NCI-H1417 (cell line): ENCODE measurements around the gene AGER.
"Not testable (repeated sequence)": the region's sequence is repeated elsewhere in the genome, so short reads cannot be mapped to it uniquely, and the experiment has no call there.

ENCODE experiments used
- DNase-seq, 3 experiments: peaks; one replicate each; lab custom pipeline; 2025; lab: John Stamatoyannopoulos, UW

The AGER gene

DNA sequence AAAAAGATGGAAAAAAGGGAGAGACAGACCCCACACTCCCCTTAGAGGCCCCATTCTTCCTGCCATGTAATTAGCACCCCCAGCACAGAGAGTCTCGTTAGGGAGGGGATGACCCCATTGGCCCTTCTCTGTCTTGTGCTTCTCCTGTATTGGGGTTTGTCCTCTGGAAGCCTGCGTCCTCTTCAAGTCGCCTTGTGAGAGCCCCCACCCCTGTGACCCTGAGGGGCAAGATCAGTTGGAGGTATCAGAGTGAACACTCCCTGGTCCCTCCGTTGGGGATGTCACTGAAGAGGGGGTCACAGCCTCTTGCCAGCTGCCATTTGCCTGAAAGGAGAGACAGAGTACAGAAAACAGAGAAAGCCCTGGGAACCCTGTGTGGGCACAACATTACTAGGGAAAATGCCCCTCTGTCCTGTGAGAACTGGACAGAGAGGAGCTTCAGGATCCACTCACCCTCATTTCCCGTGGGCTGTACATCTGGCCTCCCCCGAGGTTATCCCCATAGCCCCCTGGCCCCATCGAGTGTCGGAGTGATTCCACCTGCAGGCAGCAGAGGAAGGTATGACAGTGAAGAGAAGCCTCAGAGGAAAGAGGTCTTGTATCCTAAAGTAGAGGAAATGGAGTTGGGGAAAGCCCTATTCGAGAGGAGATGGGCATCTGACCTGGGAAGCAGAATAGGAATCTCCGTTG is 2.2 kb upstream of the AGER start:
- DNase-seq: not testable (repeated sequence)

DNA sequence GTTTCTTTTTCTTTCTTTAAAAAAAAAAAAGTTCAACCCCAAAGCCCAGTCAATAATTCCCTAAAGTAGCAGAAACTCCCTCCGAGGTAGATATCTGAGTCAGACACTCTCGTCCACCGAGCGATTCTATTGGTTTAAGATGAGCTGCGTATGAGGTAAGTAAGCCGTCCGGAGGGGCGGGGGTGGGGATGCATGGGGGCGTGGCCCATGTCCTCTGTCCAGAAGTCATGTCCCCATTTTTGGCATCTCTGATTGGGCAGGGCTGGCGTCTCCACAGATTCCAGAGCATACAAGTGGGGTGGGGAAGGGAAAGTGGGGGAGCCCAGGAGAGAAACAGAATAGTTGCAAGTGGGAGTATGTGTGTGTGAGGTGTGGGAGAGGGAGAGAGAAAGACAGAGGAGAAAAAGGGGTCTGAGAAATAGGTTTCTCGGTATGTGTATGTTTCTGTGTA is 1.7 kb upstream of the AGER start:
- DNase-seq: not testable (repeated sequence)

DNA sequence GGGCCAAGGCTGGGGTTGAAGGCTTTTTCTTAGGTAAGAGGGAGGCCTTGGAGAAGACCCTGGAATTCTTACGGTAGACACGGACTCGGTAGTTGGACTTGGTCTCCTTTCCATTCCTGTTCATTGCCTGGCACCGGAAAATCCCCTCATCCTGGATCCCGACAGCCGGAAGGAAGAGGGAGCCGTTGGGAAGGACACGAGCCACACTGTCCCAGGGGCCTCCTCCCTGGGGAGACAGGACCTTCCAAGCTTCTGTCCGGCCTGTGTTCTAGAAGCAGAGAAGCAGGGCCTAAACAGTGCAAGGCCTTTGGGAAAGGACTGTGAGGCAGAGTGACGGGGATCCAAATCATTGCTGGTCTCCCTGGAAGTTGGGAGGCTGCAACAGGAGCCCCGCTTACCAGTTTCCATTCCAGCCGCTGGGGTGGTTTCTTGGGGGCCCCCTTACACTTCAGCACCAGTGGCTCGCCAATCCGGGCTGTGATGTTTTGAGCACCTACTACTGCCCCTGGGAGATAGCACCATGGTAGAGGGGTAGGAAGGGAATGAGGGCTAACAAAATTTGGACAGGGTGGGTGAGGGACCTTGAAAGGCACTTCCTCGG is 470 bp downstream of the AGER start:
- DNase-seq: no peak

DNA sequence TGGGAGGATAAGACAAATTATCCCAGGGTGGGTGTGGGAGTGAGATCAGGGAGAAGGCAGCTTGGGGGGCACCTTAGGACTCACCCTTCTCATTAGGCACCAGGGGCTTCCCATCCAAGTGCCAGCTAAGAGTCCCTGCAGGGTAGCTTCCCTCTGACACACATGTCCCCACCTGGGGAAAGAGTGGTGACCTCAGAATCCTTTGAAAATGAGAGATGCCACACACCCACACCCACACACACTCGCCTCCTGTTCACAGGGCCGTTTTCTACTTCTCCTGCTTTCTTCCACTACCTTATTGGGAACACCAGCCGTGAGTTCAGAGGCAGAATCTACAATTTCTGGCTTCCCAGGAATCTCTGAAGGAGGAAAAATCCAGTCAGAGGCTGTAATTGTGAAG is 1.0 kb downstream of the AGER start:
- DNase-seq: no peak

DNA sequence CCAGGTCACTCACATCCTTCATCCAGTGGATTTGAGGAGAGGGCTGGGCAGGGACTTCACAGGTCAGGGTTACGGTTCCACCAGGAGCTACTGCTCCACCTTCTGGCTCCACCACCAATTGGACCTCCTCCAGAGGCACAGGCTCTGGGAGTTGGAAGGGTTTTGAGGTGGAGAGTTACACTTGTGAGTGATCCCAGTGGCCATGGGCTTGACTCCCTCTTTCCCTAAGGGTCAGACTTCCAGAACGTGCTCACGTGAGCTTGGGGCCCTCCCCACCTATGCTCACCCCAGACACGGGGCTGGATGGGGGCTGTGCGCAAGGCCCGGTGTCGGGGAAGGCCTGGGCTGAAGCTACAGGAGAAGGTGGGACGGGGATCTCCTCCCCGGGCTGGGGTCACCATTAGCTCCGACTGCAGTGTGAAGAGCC is 1.5 kb downstream of the AGER start:
- DNase-seq: no peak

DNA sequence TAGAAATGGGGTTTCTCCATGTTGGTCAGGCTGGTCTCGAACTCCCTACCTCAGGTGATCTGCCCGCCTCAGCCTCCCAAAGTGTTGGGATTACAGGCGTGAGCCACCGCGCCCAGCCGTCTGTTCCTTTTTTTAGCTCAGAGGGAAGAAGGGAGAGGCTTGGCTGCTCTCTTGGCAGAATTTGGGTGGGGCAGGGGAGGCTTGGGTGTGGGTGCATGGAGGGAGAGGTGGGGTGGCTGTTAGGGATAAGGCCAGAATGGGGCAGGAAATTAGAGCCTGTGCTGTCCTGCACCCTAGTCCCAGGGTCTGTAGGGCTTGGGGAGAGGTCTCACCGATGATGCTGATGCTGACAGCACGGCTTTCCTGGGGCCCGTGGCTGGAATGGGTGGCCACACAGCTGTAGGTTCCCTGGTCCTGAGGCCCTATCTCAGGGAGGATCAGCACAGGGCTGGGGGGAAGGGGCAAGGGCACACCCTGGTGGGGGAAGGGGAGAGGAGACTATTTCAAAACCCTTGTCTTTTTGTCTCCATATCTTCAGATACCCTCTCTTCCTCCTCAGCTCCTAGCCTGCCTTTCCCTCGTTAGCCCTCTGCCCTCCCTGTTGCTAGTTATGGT is 2.0 kb downstream of the AGER start:
- no peak for DNase-seq

DNA sequence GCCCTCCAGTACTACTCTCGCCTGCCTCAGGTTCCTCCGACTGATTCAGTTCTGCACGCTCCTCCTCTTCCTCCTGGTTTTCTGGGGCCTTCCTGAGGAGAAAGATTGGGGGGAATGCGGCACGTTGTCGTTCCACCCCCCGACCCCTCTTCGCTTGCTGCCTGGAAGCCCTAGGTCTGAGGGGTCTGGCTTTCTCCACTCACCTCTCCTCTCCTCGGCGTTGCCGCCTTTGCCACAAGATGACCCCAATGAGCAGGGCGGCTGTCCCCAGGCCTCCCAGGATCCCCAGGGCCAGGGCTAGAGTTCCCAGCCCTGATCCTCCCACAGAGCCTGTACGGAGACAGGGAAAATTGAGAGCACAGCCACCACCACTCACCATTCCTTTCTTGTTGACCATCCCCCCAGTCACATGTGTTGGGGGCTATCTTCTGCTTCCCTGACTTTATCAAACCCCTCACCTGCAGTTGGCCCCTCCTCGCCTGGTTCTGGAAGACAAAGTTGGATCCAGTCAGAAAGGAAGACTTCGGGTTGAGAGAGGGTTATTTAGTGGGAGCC is 2.8 kb downstream of the AGER start:
- DNase-seq: no peak

DNA sequence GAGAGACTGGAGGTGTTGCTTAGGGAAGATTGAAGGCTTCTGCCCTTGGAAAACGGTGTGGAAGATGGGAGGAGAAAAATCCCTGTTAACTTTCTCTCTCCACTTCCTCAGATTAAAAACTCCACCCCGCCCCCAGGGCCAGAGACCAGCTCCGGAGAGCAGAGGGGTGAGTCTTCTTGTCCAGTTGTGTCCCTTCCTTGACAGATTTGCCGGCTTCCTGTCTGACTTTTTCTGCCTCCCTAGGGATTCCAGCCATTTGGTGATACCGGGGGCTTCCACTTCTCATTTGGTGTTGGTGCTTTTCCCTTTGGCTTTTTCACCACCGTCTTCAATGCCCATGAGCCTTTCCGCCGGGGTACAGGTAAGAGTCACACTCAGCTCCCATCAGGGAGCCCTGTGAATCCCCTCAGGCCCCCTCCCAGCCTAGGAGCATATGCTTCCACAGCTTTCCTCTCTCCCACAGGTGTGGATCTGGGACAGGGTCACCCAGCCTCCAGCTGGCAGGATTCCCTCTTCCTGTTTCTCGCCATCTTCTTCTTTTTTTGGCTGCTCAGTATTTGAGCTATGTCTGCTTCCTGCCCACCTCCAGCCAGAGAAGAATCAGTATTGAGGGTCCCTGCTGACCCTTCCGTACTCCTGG is 4.2 kb downstream of the AGER start:
- DNase-seq: no peak

DNA sequence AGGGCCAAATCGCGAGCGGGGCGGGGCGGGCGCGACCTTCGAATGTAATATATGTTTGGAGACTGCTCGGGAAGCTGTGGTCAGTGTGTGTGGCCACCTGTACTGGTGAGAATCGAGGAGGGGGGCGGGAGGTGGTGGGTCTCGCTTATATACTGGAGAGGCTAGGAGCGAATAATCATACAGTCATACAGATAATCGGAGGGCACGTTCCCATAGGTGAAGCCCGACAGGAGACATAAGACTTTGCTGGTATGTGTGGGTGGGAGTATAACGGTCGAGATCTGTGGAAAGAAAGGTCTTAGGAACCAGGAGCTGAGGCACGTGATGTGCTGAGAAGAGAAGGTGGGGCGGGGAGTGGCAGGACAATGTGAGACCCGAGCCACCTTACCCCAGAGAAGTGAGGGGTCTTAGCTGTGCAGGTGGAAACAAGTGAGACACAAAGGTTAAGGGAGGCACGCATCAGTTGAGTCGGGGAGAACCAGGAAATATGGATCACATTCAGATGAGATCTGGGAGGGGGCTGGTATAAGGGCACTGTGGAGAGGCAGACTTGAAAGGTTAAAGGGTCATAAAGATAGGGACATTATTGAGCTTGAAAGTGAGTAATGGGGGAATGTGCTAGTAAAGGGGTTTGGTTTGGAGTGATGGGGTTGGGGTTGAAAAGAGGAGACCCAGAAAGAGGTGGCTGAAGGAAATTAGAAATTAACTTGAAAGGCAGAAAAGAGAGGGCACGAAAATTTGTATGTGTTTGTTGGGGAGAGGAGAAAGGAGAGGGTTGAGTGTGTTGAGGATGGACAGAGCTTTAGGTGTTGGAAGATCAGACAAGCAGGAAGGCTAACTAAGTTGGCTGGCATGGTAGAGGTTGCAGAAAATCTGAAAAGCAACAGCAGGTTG is 5.3 kb downstream of the AGER start:
- DNase-seq: no peak

DNA sequence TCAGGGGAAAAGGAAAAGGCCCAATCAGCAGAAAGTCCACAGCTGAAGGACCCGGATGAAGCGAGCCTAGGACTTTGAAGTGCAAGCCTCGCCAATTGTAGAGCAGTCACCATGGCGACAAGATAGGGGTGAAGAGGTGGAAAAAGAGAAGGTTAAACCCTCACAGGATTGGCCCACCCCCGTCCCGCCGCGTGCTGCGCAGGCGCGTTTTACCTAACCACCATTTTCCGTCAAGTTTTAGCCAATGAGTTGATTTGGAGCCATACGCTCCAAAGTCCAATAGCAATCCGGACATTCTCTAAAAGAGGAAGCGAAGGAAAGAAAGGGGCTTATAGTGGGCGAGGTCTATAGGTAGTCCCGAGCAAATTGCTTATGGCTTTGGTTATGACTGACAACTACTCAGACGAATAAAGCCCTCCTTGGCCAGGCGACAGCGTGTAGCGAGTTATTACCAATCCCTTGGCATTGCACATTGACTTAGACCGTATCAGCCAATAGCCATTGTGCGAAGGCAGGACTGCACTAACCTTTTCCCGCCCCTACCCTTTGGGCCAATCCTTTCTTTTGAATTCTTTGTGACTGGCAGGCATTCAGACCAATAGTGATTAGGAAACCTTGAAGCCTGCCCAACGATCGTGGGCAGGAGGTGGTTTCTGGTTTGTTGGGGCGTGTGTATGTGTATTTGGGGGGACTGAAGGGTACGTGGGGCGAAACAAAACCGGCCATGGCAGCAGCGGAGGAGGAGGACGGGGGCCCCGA is 6.1 kb downstream of the AGER start, which contains the start of gene RNF5:
TSS of gene RNF5 (plus strand) at position 618 of the 759 bp plus-strand sequence. CDS start at position 725, 107 bp downstream.
- DNase-seq: peak; percentile 98 to 100 (median 98)

DNA sequence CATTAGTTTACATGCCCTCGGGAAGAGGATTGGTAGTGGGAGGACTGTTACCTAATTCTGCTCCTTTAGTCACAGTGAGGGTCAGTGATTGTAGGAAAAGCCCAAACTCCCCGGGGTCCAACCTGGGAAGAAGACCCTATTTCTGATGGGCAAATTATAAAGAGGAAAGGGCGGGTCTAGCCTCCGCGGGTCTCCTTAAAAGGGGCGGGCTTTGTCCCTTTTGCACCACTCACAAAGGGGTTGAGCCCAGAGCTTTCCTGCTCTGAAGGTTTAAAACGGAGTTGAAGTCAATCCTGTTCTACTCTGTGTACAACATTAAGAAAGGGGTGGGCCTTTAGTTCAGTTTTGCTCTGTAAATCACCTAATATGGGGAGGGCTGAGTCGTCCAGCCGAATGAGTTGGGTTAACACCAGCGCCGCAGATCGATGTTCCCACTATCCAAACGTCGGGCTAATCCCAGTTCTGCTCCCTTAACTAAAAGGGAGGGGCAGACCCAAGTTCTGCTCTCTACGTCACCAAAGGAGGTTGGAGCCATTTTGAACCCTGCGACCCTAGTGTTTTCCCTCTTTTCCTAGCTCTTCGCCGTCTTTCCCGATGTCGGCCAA is 6.8 kb downstream of the AGER start:
- DNase-seq: peak in 2 of 3 experiments; percentile 77 to 90

DNA sequence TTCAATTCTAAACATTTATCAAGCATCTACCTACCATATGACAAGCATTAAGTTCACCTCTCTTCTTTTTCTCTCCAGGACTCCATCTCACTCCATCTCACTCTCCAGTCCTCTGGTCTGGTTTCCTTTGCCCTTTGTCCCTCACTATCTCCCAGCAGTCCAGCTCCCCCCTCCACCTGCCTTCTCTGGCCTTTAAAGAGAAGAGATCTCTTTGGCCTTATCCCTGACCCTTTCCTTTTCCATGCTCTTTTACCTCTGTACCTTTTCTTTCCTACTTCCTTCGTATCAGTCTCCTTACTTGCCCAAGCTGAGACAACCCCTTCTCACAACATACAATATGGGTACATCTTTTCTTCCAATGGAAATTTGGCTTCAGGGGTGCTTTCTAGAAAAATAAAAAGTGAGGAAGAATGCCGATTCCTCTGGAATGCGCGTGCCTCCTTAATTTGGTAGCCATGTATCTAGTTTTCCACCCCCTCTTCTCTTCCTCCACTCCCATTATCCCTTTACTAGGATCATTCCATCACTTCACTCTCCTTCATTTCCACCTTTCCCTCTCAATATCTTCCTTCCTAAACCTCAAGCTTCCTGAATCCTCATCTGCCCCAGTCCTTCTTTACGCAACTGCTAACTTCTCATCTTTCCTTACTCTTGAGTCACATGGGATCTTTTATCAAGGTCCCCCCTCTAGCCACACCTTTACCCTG is 7.4 kb downstream of the AGER start:
- peak in 2 of 3 experiments; percentile 27 to 37 for DNase-seq

DNA sequence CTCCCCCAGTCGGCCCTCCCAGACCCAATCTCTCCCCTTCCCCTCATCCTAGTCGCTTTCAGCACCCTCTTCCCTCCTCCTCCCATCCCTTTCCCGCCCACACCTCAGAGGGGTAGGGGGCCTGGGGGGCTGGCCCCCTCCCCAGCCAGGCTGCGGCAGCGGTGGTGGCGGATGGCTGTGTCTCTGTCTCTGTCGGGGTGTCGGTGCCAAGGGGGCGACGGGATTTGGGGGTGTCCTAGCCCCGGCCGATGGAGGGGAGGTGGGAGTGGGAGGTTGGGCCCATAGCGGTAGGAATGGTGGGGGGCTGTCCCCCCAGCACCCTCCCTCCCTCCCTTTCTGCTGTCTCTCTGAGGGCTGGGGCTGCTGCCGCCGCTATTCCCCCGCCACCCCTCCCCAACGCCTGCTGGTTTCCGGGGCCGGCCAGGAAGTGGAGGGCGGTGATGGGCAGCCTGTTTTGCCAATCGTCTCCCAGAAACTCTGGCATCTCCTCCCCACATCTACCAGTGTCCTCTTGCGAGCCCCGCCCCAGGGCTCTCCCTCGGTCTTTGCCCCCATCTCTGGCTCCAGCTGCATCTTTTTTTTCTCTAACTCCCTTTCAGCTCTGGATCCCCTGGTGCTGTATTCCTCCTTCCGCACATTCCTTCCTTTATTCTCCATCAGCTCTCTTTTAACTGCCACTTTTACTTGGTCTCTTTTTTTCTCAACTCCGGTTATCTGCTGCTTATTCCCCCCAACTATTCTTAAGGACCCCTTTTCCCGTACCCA is 8.2 kb downstream of the AGER start, which contains the start of gene AGPAT1:
TSS of gene AGPAT1 (minus strand) at position 374 of the 765 bp plus-strand sequence. CDS start 4,588 bp downstream, outside the sequence.
- peak; percentile 94 to 96 (median 95) for DNase-seq

DNA sequence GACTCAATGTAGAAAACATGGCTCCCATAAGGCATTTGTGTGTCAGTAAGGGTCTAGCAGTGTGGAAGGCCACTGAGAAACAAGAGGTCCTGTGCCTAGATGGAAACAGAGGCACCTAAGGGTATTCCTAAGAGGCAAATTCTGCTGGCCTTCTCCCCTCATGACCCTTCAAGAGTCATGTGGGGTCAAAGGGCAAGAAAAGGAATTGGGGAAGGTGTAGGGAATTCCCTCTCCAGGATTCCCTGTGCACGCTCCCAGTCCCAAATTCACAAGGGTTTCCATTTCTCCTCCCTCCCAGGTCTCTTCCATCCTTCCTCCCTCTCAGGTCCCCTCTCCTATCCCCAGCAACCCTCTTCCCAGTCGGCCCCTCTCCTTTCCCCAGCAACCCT is 8.7 kb downstream of the AGER start:
- DNase-seq: peak in 1 of 3 experiments; percentile 31

DNA sequence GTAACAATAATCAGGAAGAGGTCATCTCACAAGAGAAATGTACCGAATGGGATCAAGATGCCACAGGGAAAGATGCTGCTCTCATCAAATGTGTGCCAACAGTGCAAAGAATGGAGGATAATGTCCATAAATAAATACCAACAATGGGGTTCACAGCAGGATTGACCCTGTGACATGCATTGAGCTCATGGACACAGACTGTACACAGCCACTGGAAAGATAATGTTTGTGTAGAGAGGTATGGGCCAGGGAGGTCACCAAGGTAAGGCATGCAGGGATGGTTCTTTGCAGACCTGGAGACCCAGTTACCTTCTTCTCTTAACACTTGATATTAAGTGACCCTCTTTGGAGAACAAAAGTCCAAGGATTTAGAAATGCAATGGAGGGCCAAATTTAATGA is 9.6 kb downstream of the AGER start:
- no peak for DNase-seq

DNA sequence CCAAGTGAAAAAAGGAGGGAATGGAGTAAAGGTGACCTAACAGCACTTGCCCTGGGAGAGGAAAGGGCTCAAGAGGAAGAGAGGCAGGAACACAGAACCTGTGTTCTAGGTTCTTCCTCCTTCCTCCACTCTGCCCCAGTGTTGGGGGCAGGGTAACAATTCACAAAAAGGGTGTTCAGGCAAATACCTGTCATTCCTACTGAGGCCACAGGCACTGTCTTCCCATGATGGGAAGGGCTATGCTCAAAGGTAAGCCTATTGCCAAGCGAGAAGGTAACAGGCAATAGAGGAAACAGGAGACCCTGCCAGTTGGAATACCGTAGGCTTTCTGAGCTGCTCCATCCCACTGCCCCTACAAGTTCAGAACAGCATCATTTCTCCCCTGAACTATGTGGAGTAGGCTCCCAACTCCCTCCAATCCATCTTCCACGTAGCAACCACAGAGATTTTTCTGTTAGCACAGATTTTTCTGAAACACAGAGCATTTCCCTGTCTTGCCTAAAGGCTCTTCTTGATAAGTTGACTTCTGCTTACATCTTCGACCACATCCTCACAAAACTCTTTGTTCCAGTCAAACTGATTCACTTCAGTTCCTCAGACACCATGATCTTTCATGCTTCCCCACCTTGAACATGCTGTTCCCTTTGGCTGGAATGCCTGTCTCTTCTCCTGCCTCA is 10.9 kb downstream of the AGER start:
- DNase-seq: no peak

DNA sequence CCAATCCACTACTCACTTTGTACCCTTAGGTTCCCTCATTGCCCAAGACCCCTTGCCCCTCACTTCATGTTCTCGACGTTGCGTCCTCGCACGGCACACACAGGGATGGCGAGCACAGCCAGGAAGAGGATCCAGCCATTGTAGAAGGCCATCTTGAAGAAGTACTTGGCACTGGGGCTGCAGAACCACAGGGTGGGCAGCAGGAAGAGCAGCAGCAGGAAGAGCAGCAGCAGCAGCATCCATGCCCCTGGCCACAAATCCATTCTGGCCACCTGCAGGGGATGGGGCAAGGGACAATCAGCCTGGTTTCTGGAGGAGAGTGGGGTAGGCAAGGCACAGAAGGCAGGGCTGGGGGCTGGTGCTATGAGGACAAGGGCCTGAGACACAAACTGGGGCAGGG is 12.8 kb downstream of the AGER start:
- no peak for DNase-seq

DNA sequence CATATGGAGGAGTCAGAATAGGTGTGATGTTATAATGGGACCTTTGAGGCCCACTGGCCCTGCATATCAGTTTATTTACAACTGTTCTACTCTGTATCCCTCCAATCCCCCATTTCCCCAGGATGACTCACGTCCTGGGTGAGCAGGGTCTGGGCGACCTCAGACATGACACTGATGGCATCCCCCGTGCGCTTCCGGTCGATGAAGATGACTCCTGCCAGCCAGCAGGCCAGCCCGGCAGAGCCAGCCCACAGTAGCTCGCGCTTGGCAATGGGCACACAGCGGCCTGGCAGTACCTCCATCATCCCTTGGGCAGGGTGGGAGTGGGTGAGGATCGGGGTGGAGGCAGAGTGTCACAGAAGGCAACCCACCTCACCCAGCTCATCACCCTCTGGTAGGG is 13.8 kb downstream of the AGER start:
- DNase-seq: no peak
